HG03159 (cell line): Measurements from ENCODE around the gene CLTA.

ENCODE experiments used
- ATAC-seq: cut with Tn5 transposase; IDR thresholded peaks from one replicate; pipeline ENCODE4 v1.9.1; 2021; ENCODE audit warnings: mild to moderate bottlenecking, moderate library complexity; ENCODE audit not compliant: unreplicated experiment

CLTA gene

GRCh38 chr9:36187414-36187813, 3.3 kb upstream of the CLTA start:
- ATAC-seq = no peak

DNA sequence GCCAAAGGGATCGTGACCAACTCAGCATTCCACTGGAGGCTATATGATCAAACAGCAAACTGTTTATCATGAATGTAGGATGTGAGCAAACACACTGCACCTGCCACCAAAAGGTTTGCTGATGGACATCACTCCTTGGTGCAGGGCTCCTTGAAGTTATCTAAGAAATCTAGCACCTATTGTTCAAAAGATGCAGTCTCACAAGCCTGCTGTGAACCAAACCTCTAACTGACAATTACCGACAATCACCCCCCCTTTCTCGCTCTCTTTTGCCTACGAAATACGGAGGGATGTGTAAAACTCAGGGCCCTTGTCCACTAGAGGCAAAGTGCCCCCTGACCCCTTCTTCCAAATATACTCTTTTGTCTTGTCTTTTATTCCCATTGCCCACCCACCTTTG, 2.5 kb upstream of the CLTA start:
- no peak for ATAC-seq

DNA sequence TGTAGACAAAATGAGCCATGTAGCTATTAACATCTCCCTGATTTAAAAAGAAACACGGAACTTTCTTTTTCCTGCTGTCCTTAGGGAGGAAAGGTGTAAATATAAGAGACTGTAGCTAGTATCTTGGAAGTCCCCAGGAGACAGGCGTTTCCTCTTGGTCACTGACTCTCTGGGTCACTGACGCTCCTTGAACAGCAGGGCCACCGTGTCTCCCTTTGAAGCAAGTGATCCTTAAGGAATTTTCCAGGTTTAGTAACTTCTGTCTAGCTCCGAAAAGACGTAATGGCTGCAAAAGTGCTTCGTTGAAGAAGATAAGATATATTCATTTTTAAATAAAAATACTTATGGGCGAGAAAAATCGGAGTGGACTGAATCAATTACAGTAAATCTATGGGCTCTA, 745 bp upstream of the CLTA start:
- no peak for ATAC-seq

- peak; percentile 6 for ATAC-seq
These were observed 547 bp downstream of the CLTA start for GRCh38 chr9:36191290-36191645.

DNA sequence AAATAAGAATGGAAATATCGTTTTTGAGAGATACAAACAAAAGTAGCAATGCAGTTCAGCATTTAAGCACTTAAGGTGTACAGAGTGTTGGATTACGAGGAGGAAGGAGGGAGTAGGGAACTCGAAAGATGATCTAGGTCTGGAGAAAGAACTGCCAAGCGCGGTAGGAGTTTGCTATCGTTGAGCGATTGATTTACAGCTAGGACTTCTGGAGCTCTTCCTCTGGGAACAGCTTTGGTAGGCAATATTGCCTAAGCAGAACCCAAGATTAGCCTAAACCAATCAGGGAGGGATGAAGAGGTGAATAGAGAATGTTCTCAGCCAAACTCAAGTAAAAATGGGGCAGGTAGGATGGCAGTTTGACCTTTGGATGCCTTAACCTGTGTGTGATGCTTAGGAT, 965 bp downstream of the CLTA start:
- no peak for ATAC-seq

DNA sequence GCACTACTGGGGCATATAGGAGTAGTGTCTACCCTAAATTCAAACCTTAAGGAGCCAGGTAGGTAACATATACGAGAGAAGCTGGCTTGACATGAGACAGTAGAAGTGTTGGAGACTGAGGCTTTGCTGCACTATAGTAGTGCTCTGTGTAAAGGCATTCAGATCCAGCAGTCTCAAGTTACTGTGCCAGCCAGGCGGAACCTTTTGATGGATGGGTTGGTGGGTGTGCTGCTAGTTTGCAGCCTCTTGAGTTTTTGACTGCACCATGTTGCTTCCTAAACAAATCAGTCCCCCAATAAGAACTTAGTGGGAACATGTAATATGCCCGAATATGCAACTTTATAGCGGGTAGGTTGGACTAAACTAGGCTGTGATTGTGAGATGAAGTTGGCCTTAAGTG, 1.5 kb downstream of the CLTA start:
- no peak for ATAC-seq

GRCh38 chr9:36193023-36193422, 2.3 kb downstream of the CLTA start:
- no peak for ATAC-seq

DNA sequence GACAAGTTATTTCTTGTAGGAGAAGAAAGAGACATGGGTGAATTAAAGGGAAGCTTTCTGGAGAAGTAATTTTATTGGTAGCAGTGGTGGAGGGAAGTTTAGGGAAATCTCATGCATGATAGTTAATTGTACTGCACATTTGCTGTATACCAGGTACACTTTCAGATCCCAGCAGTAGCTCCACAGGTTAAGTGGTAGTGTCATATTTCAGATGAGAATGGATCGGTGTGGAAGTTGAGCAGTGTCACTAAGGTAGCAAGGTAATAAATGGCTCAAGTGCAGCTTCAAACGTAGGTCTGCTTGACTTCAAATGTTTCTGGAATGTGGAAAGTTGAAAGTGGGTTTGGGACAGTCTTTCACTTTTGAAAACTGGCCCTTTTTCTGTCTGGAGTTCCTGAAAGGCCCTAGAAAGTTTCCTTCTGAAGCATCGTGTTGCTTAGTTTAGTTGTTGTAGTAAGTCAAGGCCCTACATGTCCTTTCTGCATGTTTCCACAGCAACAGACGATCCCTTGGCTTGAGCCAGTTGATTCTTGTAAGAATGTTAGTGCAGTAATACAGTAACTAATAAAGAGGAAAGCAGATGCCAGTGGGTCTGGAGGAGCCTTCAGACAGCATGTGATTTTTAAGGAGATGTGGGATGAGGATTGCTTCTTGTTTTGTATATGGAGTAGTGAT, 3.7 kb downstream of the CLTA start:
- ATAC-seq = no peak

DNA sequence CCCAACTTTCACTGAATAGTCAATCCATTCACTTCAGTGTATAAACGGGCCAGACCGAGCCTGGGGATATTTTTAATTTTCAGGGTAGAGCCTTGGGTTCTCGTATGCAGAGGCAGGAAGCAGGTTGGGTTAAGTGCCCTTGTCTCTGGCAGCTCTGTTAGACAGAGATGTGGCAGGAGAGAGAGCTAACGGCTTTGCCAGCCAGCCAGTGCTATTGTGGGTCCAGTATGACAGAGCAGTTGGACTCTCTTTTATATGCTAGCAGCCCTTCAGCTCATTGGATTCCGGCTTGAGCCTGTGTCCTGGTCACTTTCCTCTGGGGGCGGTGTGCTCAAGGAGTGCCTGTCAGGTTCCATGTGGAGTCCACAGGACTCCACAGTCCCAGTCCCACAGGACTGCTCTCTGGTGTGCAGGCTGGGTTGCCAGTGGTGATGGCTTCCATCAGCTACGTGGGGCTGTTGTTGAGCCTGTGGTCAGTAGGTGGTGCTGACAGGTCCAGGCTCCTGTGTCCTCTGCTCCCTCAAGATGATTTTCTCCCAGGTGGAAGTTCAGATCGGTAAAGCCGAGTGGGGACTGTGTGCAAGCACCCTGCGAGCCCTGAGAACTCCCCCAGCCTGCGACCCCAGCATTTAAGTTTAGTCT, 14.3 kb downstream of the CLTA start:
- no peak for ATAC-seq

- no peak for ATAC-seq
These were observed 16.3 kb downstream of the CLTA start for GRCh38 chr9:36207016-36207415.

DNA sequence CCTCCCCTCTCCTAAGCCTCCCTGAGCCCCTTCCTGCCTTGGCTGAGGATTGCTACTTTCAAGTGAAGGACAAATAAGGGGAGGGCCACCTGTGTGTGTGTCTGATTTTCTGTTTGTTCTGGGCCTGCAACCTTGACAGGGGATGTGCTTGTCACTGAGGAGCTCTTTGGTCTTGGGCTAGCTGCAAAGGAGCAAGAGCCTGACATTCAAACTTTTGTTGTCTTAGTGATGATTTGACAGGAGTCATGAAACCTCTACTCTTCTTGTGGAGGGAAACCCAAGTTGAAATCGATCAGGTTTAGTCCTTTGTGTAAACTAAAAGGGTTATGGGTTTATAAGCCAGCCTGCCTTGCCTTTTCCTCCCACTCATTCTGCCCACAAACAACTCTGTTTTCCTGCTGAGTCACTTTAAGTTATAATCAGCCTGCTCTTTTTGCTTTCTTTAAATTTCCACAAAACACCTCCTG, 16.9 kb downstream of the CLTA start:
- ATAC-seq = no peak

DNA sequence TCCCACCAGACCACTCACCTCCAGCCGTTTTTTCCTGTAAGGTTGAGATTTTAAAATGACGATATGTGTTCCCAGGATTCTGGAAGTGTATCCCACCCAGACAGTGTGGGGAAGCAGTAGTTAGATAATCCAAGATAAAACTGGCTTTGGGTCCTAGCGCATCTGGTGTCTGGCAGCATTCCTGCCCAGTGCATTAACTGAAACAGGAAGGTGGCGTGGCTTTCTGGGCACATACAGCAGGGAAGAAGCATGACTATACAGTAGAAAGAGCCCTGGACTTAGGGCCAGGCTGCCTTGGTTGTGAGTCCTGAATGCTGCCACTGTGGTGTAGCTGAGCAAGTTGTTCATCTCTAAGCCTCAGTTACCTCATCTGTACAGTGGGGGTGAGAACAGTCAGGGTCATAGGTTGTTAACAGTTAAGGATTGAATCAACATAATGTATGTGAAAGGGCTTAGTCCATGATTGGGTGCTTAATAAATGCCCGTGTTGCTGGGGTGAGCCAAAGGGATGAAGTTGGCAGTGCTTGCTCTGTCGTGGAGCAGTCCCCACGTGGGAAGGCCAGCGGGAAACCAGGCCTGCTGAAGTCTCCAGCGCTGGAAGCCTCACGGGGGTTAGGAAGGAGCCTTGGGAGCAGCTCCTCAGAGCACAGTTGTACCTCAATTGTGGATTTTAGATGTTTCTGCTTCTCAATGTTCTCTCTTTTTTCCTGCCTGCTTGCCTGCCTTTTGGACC, 18.0 kb downstream of the CLTA start:
- ATAC-seq = no peak

GRCh38 chr9:36210722-36211121, 20.0 kb downstream of the CLTA start:
- ATAC-seq = no peak

GRCh38 chr9:36211510-36211909, 20.8 kb downstream of the CLTA start:
- no peak for ATAC-seq

- no peak for ATAC-seq
These were observed 22.7 kb downstream of the CLTA start for GRCh38 chr9:36213387-36213786.

- no peak for ATAC-seq
These were observed 23.3 kb downstream of the CLTA start for GRCh38 chr9:36213989-36214388.

DNA sequence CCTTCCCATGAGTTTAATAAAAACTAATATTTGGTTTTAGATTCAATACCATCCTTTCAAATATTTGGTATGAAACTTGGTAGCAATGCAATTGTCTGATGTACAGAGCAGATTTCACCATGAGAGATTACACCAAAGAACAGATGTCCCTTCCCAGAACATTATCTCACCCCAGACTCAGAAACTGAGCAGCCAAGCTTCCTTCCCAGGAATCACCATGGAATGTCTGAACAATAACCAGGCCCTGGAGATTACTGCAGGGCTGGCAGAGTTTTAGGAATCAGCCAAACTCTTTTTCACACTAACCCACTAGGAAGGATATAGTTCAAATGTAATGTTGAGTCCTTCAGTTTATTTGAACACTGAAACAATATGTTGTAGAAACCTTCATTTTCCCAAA, 23.9 kb downstream of the CLTA start:
- no peak for ATAC-seq

DNA sequence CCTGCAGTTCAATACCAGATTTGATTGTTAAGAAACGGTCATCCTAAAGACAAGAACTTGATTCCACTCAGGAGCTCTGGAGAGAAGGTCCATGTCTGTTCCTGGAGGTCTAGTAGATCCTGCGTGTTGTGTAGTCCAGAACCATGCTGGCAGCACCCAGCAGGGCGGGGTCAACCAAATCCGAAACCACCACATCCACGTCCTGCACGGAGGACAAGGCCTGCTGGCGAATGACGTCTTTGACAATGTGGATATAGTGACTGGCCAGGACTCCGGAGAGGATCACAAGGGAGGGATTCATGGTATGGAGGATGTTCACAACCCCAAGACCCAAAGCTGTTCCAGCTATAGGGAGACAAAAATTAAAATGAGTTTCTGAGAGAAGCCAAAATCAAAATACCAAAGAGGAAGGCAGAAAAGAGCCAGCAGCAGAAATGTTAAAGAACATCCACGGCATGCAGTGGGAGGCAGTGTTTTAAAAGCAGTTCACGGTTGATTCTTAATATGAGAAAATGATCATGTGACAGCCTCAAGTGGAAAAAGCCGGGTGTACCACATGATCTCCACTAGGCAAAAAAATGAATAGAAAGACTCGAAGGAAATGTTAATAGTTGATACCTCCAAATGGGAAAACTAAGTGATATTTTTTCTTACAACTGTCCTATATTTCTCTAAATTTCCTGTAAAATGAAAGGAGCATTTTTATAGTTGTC, 26.7 kb downstream of the CLTA start:
- ATAC-seq = no peak

DNA sequence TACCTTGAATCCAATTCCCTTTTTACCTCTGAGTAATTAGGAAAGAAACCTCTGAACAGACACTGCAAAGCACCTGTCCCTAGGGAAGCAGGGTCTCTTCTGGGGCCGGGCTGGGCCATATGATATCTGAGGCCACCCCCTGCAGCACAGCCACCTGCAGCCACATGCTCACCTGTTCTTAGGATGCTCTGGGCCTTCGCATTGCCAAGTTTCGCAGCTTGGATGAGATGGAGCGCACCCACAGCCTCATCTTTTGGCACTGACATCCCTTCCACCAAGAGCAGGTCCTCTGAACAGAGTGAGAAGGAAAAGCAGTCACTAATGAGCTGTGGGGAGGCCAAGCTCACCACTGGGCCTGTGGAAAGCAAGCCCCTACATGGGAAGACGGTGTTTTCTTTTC, 27.3 kb downstream of the CLTA start:
- ATAC-seq = no peak

DNA sequence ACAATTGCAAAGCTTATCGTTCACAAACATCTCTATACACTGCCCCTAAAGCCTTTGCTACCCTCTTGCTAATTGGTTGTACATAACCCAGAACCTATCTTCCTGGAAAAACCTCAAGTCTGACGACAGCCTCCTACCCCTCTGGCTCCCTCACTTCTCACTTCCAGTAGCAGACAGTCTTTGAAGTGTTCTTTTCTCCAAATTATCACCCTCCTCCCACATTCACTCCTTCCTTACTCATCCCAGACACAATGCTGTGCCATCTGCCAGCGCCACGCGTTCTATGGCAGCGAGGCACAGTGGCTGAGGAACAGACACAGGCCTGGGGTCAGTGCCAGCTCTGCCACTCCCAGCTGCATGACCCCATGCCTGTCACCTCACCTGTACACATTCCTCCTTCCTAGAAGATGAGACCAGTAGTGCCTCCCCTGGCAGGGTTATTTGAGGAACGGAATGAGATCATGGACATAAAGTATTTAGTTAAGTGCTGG, 27.7 kb downstream of the CLTA start:
- ATAC-seq = no peak

GRCh38 chr9:36221667-36222066, 30.9 kb downstream of the CLTA start:
- ATAC-seq = no peak
